ENCODE data around the gene C11orf65. TPM values are rescaled to one million over a fixed set of nuclear protein-coding genes. Genes with fewer than 3 reads are reported as not detected.
A peak's percentile ranks its signal among the peaks of the same experiment; 100 is the strongest.
"Not testable (repeated sequence)": the region's sequence is repeated elsewhere in the genome, so short reads cannot be mapped to it uniquely, and the experiment has no call there.

Gene C11orf65
- total RNA-seq, 2 donors from 2014 or later = 0.39 to 0.46 TPM

GRCh38 chr11:108394744-108395284 is 72.5 kb downstream of the C11orf65 start:
- ATAC-seq = no peak
- intact Hi-C loops (cut with DNase I, micrococcal nuclease) = no loop called here
- DNase-seq = no peak

- intact Hi-C loops (cut with DNase I, micrococcal nuclease) = no loop called here
- DNase-seq = no peak
- ATAC-seq = no peak
Measured at GRCh38 chr11:108393046-108393445, 74.3 kb downstream of the C11orf65 start.

GRCh38 chr11:108392353-108392752 is 75.0 kb downstream of the C11orf65 start:
- ATAC-seq (no peak), DNase-seq (no peak)
- intact Hi-C loops (cut with DNase I, micrococcal nuclease) = no loop called here

- no peak for ATAC-seq
- DNase-seq = no peak
- intact Hi-C loops (cut with DNase I, micrococcal nuclease) = no loop called here
Measured at GRCh38 chr11:108388576-108388975, 78.8 kb downstream of the C11orf65 start.

DNA sequence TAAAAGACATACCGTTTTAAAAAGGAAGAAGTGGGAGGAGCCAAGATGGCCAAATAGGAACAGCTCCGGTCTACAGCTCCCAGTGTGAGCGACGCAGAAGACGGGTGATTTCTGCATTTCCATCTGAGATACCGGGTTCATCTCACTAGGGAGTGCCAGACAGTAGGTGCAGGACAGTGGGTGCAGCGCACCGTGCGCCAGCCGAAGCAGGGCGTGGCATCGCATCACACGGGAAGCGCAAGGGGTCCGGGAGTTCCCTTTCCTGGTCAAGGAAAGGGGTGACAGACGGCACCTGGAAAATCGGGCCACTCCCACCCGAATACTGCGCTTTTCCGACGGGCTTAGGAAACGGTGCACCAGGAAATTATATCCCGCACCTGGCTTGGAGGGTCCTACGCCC is 93.8 kb downstream of the C11orf65 start:
- ATAC-seq; intact Hi-C loops (cut with DNase I, micrococcal nuclease); DNase-seq: not testable (repeated sequence)

GRCh38 chr11:108370990-108371389 is 96.3 kb downstream of the C11orf65 start:
- ATAC-seq (no peak), DNase-seq (no peak)
- intact Hi-C loops (cut with DNase I, micrococcal nuclease) = no loop called here

- ATAC-seq (no peak), DNase-seq (no peak)
- intact Hi-C loops (cut with DNase I, micrococcal nuclease) = no loop called here
Measured at GRCh38 chr11:108370315-108370714, 97.0 kb downstream of the C11orf65 start.

- ATAC-seq (no peak), DNase-seq (no peak)
- intact Hi-C loops (cut with DNase I, micrococcal nuclease) = no loop called here
Measured at GRCh38 chr11:108369064-108369463, 98.3 kb downstream of the C11orf65 start.

DNA sequence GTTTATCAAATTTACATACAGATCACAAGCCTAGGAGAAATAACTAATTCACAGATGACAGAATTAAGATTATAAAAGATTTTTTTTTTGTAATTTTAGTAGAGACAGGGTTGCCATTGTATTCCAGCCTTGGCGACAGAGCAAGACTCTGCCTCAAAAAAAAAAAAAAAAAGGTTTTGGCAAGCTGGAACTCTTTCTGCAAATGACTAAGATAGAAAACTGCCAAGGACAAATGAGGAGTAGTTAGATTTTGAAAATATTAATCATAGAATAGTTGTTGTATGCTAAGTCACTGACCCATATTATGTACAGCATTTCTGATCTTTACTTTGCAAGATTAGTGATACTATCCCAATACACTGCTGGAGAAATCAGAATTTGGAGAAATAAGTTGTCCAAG is 99.2 kb downstream of the C11orf65 start:
- no peak for ATAC-seq
- DNase-seq = no peak
- intact Hi-C loops (cut with DNase I, micrococcal nuclease) = no loop called here

DNA sequence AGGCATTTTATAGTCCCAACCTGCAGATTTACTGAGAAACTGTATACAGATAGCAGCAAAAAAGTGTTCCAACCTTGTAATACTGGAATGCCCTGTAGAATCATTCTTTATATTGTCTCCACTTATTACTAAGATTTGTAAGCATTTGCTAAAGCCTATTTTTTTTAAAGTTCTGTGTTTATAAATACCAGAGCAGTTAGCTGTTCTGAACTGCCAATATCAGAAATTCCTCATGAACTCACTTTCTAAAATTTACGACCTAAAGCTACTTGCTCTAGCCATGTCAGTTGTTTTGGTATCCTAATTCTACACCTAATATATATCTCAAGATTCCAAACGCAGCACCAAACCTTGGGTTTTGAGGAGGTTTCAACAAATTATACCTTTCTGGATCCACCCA is 103.2 kb downstream of the C11orf65 start:
- ATAC-seq (no peak), DNase-seq (no peak)
- intact Hi-C loops (cut with DNase I, micrococcal nuclease) = no loop called here

GRCh38 chr11:108351468-108351867 is 115.9 kb downstream of the C11orf65 start:
- intact Hi-C loops (cut with DNase I, micrococcal nuclease) = no loop called here

GRCh38 chr11:108346451-108346850 is 120.9 kb downstream of the C11orf65 start:
- no peak for ATAC-seq

More at GRCh38 chr11:108351468-108351867, 115.9 kb downstream of the C11orf65 start:
- DNase-seq (no peak), ATAC-seq (no peak)

DNA sequence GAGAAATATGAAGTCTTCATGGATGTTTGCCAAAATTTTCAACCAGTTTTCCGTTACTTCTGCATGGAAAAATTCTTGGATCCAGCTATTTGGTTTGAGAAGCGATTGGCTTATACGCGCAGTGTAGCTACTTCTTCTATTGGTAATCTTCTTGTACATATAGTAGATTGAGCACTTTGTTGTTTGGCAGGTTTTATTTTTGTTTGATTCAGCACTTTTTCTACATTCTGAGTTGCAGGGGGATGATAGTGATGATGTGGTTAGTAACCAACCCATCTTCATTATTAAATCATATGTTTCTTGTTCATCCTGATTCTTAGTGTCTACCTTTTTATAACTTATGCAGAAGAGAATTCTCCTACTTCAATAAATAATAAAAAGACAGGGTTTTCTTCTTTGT is 121.6 kb downstream of the C11orf65 start:
- ATAC-seq (no peak), DNase-seq (no peak)
- intact Hi-C loops (cut with DNase I, micrococcal nuclease) = no loop called here

More at GRCh38 chr11:108346451-108346850, 120.9 kb downstream of the C11orf65 start:
- no peak for DNase-seq
- intact Hi-C loops (cut with DNase I, micrococcal nuclease) = no loop called here

DNA sequence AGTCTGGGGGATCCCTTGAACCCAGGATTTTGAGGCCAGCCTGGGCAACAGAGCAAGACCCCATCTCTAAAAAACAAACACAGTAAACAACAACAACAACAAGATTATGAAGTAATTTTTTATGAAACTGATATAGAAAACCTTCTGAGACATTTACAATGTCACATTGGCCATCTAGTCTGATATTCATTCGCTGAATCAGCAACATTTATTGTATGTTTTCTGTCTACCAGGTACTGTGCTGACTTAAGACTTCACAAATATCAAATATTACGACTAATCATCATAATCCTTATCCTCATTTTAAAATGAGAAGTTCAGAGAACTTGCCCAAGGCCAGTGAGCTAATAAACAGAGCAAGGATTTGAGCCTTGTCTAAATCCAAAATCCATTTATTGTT is 123.6 kb downstream of the C11orf65 start:
- no peak for ATAC-seq
- intact Hi-C loops (cut with DNase I, micrococcal nuclease) = no loop called here
- DNase-seq = no peak

DNA sequence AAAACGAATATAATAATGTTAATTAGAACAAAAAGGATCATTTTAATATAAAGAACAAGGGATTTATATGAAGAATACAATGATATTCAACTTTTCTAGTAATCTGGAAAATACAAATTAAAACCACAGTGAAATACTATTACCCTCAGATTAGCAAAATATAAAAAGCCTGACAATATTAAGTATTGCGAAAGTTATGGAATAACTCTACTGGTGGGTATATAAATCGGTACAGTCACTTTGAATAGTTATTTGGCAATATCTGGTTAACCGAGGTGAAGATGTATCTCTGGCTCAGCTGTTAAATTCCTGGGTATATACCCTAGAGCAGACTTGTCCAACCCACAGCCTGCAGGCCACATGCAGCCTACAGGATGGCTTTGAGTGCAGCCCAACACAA is 125.7 kb downstream of the C11orf65 start:
- ATAC-seq = no peak
- no peak for DNase-seq
- intact Hi-C loops (cut with DNase I, micrococcal nuclease) = no loop called here

DNA sequence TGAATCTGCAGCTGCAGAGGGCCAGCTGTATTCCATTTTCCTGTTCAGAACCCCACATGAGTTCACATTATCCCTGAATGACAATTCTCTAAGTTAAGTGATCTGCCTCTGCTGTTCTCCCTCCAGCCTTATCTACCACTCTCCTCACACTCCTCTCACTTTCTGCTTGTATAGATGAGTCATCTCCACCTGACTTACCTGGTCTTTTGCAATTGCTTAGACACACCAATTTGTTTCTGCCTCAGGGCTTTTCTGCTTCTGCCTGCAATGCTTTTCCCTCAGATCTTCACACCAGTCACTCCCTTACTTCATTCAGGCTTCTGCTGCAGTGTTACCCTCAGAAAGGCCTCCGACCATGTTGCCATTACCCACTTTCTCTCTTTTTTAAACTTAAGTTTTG is 126.4 kb downstream of the C11orf65 start:
- intact Hi-C loops (cut with DNase I, micrococcal nuclease) = no loop called here
- peak; percentile 52 for ATAC-seq

GRCh38 chr11:108338750-108339149 is 128.6 kb downstream of the C11orf65 start:
- no peak for DNase-seq
- ATAC-seq = no peak
- intact Hi-C loops (cut with DNase I, micrococcal nuclease) = no loop called here

More for the DNA sequence above, 126.4 kb downstream of the C11orf65 start:
- DNase-seq = no peak

DNA sequence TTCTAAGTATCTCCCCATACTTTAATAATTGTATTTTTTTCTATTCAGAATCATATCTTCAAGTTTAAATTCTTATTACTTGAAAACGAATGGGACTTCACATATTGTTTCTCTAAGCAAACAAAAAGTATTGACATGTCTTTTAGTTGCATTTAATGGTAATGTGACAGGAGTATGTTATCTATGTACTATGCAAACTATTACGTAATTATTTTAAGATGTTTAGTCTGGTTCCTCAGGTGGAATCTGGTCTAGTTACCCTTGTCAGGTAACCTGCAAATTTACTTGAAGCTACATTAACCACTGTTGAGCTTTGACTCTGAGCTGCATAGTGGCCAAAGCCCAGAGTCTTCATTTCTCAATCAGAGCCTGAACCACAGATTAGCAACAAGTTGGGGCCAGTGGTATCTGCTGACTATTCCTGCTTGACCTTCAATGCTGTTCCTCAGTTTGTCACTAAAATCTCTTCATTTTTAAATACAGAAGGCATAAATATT is 133.9 kb downstream of the C11orf65 start:
- intact Hi-C loops (cut with DNase I, micrococcal nuclease) = no loop called here
- DNase-seq = no peak
- ATAC-seq = no peak

Data from left colon (tissue), 2 donors.